GM19025 (cell line): Measurements from ENCODE around the gene ZNF513.
"Not testable (repeated sequence)": the region's sequence is repeated elsewhere in the genome, so short reads cannot be mapped to it uniquely, and the experiment has no call there.

Experiments used
- ATAC-seq: cut with Tn5 transposase; IDR thresholded peaks from one replicate; pipeline ENCODE4 v1.9.1; 2021; ENCODE audit warnings: mild to moderate bottlenecking, low read depth, moderate library complexity; ENCODE audit not compliant: unreplicated experiment

ZNF513 gene, protein sequence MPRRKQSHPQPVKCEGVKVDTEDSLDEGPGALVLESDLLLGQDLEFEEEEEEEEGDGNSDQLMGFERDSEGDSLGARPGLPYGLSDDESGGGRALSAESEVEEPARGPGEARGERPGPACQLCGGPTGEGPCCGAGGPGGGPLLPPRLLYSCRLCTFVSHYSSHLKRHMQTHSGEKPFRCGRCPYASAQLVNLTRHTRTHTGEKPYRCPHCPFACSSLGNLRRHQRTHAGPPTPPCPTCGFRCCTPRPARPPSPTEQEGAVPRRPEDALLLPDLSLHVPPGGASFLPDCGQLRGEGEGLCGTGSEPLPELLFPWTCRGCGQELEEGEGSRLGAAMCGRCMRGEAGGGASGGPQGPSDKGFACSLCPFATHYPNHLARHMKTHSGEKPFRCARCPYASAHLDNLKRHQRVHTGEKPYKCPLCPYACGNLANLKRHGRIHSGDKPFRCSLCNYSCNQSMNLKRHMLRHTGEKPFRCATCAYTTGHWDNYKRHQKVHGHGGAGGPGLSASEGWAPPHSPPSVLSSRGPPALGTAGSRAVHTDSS

DNA sequence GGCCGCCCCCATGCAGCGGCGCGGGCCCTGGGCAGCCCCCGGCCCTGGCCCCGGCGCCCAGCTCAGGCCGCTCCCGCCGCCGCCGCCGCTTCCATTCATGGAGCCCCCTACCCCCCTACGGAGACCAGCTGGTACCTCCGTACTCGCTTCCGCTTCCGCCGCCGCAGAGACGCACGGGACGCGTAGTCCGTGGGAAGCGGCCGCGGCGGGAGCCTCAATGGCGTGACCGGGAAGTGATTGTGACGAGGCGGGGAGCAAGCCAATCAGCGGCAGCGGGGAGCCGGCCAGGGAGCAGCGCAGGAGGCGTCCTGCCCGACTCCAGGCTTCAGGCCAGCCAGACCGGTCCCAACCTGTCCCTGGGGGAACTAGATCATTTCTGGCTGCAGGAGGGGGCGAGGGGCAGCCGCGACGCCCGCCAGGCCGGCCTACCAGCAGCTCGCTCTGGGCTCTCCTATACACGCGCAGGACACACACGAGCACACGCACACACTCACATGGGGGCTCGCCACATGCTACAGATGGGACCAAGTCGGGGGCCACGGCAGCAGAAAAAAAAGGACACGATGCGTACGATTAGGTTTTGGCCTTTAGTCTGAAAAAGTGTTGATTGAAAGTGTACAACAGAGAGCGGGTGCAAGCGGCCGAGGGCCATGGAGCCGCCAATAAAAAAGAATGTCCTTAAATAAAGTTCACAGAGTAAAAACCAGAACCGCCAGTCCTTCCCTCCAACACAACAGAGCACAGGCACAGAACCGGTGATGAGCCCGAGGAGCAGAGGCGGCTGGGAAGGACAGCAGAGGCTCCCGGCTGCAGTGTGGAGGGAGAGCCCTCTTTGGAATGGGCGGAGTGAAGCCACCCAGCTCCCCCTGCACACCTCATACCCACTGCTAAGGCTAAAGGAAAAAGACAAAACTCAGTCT lies at the start of gene ZNF513:
Gene ZNF513, minus strand, starts transcription at position 109 of the 920 bp plus-strand sequence. CDS start 208 bp downstream, outside the sequence.
- ATAC-seq: peak; percentile 87

DNA sequence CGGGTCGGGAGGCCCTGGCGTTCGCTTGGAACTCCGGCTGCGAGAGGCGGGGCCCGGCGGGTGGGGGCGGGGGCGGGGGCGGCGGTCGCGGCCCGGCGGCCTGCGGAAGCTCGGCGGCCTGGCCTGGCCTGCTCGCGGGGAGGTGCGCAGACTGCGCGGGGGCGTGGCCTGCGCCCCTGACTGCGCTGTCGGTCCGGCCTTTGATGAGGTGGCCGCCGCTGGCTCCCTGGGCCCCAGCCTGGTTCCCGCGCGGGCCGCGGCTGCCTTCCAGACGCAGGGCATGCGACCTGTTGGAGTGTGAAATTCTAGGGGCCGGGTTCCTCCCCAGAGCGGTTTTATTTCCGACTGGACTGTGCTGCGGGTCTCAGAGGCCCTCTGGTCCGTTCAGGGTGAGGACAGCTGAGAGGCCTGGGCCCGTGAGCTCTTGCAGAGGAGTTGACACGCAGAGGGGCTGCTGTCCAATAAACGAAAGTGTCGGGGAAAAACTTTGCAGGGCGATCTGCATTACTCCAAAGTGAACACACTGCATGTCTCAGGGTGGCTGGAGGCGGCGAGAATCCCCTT lies 48.5 kb upstream of the ZNF513 start:
- peak; percentile 58 for ATAC-seq

- peak; percentile 86 for ATAC-seq
These were observed 47.9 kb upstream of the ZNF513 start, which contains the start of gene NRBP1 for GRCh38 chr2:27428213-27428977. Gene NRBP1, plus strand, starts transcription at chr2:27428631. Its CDS starts 4,643 bp downstream, at chr2:27433274.

DNA sequence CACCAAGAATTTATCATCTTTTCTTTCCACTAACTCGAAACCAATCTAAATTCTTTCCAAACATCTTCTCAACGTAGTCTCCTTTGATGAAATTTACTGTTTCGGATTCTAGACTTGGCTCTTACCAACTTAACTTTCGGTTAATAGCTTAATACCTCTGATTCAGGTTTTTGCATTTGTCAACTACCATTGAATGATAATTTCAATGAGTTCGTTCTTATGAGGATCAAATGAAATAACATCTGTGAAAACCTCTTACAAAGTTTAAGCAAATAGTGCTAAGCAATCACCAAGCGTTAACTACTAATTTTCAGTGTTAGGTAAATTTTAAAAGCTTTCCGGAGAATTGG lies 47.3 kb upstream of the ZNF513 start:
- ATAC-seq: no peak

DNA sequence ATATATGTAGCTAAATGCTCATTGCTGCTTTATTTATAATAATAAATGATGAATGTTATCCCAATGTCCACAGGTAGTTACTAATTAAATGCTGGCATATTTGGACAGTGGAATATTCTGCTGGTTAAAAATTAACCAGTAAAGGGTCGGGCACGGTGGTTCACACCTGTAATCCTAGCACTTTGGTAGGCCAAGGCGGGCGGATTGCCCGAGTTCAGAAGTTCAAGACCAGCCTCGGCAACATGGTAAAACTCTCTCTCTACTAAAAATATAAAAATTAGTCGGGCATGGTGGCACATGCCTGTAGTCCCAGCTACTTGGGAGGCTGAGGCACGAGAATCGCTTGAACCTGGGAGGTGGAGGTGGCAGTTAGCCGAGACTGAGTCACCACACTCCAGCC lies 44.5 kb upstream of the ZNF513 start:
- not testable (repeated sequence) for ATAC-seq

DNA sequence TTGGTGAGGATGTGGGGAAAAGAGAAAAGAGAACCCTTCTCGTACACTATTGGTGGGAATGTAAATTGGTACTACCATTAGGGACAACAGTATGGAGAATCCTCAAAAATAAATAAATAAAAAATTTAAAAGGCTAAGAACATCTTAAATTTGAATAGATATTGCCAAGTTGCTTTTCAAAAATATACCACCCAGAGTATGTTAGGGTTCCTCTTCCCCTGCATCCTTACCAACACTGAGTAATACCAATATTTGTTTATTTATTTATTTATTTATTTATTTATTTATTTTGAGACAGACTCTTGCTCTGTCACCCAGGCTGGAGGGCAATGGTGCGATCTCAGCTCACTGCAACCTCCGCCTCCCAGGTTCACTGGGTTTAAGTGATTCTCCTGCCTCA lies 42.4 kb upstream of the ZNF513 start:
- ATAC-seq: no peak

DNA sequence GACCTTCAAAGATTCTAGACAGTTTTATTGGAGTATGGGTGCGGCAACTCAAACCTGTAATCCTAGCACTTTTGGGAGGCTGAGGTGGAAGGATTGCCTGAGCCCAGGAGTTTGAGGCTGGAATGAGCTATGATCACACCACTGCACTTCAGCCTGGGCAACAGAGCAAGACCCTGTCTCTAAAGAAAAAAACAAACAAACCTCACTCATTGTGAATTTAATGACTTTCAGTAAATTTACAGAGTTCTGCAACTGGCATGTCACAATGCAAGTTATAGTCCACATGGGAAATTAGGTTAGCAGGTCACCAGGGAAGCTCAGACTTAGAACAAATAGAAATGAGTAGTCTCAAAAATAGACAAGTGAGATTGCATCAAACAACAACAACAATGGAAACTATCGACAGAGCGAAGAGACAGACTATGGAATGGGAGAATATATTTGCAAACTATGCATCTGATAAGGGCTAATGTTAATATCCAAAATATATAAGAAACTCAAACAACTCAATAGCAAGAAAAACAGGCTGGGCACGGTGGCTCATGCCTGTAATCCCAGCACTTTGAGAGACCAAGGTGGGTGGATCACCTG lies 41.2 kb upstream of the ZNF513 start:
- no peak for ATAC-seq

DNA sequence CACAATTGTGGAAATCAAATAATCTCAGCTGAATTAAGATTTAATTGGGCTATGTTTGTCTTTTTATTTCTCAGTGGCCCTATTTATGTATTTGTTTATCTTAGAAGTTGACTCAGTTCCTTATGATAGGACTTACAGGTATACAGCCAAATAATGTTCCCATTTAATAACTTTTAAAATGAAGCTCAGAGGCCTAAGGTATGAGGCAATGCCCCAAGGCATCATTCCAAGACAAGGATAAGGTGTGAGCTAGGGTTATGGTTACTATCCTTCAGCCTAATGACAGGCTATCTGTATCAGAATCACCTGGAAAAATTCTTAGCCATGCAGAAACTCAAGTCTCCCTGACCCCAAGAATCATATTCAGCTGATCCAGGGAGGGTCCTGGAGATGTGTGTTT lies 40.5 kb upstream of the ZNF513 start:
- ATAC-seq: no peak

- ATAC-seq: no peak
These were observed 35.6 kb upstream of the ZNF513 start for GRCh38 chr2:27416151-27416550.

- ATAC-seq: no peak
These were observed 32.1 kb upstream of the ZNF513 start for GRCh38 chr2:27412419-27413152.

DNA sequence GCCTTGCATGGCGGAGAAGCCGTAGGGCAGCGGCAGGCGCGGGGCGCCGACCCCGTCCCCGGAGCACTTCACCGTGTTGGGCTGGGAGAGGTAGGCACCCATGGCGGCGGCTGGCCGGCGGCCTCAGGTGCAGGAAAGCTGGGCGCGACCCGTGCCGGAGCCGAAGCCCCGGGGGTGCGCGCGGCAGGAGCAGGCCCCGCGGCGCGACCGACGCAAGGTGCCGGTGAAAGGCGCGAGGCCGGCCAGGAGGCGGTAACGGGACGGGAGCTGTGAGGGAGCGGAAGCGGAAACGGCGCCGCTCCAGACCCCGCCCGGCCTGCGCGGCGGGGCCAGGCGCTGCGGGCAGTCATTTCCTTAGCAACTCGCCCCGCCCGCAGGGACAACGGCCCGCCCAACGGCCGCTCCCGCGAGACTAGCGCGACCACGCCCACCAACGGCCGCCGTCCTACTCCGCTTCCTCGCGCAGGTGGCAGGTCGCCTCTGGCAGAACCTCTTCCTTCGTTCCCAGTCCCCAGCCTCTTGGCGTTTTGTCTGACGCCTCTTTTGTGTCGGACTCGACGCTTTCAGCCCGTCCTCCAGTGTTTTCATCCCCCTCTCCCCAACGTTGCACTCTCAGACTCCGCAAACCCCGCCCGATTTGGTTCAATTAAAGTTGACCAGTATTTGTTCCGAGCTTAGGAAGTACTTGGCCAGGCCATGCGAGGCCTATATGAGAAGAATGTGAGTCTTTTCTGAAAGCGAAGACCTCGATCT lies 29.0 kb upstream of the ZNF513 start, which contains the start of gene PPM1G:
Gene PPM1G, minus strand, starts transcription at position 271 of the 753 bp plus-strand sequence. Its CDS starts 169 bp downstream, at position 102.
- peak; percentile 93 for ATAC-seq

GRCh38 chr2:27408601-27409320 lies 28.2 kb upstream of the ZNF513 start:
- peak; percentile 11 for ATAC-seq

GRCh38 chr2:27407798-27408491 lies 27.4 kb upstream of the ZNF513 start:
- ATAC-seq: no peak

DNA sequence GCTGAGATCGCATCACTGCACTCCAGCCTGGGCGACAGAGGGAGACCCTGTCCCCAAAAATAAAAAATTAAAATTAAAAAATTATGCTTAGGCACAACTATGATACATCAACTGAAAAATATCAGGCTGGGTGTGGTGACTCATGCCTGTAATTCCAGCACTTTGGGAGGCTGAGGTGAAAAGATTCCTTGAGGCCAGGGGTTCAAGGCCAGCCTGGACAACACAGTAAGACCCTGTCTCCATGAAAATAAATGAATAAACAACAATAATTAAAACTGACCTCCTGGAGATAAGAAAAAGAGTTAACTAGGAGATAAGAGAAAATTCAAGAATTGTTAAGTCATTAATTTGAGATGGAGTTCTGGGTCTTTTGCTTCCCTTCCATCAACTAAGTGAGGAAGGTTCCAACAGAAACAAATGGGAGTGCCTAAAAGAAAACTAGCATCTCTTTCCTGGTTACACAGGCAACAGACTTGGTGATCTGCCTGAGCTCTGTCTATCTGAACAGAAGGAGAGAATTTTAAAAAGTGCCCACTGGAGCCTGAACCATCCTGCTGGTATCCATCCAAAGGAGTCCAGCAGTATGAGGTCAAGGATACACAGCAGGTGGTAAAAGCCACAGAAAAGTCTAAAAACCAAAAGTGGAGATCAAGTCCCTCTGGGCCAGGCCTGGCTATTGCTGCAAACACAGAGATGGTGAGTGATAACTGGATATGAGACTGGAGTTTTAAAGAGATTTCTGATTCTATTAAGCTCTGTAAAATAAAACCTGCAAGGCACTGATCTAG lies 20.0 kb upstream of the ZNF513 start:
- ATAC-seq: no peak

DNA sequence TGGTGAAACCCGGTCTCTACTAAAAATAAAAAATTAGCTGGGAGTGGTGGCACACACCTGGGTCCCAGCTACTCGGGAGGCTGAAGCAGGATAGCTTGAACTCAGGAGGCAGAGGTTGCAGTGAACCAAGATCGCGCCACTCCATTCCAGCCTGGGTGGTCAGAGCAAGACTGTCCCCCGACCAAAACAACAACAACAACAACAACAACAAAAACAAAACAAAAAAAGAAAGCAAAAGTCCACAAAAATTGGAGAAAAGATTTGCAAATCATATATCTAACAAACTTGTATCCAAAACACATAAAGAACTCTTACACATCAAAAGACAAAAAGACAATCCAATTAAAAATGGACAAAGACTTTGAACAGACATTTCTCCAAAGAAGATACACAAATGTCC lies 18.4 kb upstream of the ZNF513 start:
- no peak for ATAC-seq

GRCh38 chr2:27393225-27393624 lies 12.7 kb upstream of the ZNF513 start:
- ATAC-seq: no peak
